HepG2 (cell line): ENCODE results near the gene ARVCF. TPM values are rescaled to one million over a fixed set of nuclear protein-coding genes. Genes with fewer than 3 reads are reported as not detected.

Source experiments
- ARNT2 ChIP-seq: sonication (generic); formaldehyde crosslinking; IDR thresholded peaks from 2 replicates; pipeline ENCODE4 v1.8.0; 2022; ENCODE audit warnings: mild to moderate bottlenecking, low read depth, missing genetic modification reagents, moderate library complexity
- FOXP1 ChIP-seq, 2 experiments: fragments of 450-650 bp in 1 of 2; IDR thresholded peaks; 2 replicates each; pipeline ENCODE4 v1.6.1; 2017 to 2018; ENCODE audit warnings: antibody characterized with exemption in 1 of 2
- HDAC6 ChIP-seq: fragments of 200-600 bp; sonication (generic); IDR thresholded peaks from 2 replicates; pipeline ENCODE4 v1.7.0; 2017; ENCODE audit warnings: mild to moderate bottlenecking, antibody characterized with exemption, low read length, low read depth
- ISL2 ChIP-seq: sonication (generic); formaldehyde crosslinking; IDR thresholded peaks from 2 replicates; pipeline ENCODE4 v1.5.0; 2020; ENCODE audit warnings: missing genetic modification reagents
- MED1 ChIP-seq: sonication (generic); formaldehyde crosslinking; IDR thresholded peaks from 2 replicates; pipeline ENCODE4 v1.4.0; 2020; ENCODE audit warnings: missing genetic modification reagents
- MEIS2 ChIP-seq: sonication (generic); formaldehyde crosslinking; IDR thresholded peaks from 2 replicates; pipeline ENCODE4 v1.9.0; 2021; ENCODE audit warnings: mild to moderate bottlenecking, missing genetic modification reagents
- MTF1 ChIP-seq: sonication (generic); formaldehyde crosslinking; IDR thresholded peaks from 2 replicates; pipeline ENCODE4 v1.5.0; 2020; ENCODE audit warnings: missing genetic modification reagents
- MTF2 ChIP-seq: sonication (generic); formaldehyde crosslinking; IDR thresholded peaks from 2 replicates; pipeline ENCODE4 v1.5.0; 2020; ENCODE audit warnings: missing genetic modification reagents, borderline replicate concordance
- RBFOX2 ChIP-seq: fragments of 200-400 bp; formaldehyde crosslinking; IDR thresholded peaks from 2 replicates; pipeline ENCODE4 v1.6.1; 2017; ENCODE audit warnings: low read depth, mild to moderate bottlenecking, low read length
- RBM39 ChIP-seq: fragments of 200-400 bp; formaldehyde crosslinking; IDR thresholded peaks from one replicate; pipeline ENCODE4 v1.6.1; 2018; ENCODE audit warnings: antibody characterized with exemption, mild to moderate bottlenecking, low read depth, low read length; ENCODE audit not compliant: poor library complexity, severe bottlenecking
- SAFB2 ChIP-seq: sonication (generic); formaldehyde crosslinking; IDR thresholded peaks from 2 replicates; pipeline ENCODE4 v1.5.1; 2020; ENCODE audit warnings: missing genetic modification reagents, low read depth, mild to moderate bottlenecking, borderline replicate concordance
- SRF ChIP-seq: IDR thresholded peaks from 2 replicates; pipeline ENCODE4 v1.6.1; 2011; ENCODE audit warnings: mild to moderate bottlenecking, low read depth, low read length, moderate library complexity
- ZNF143 ChIP-seq: sonication (generic); formaldehyde crosslinking; IDR thresholded peaks from 2 replicates; pipeline ENCODE4 v1.4.0; 2020; ENCODE audit warnings: missing genetic modification reagents
- ZNF260 ChIP-seq: sonication (generic); formaldehyde crosslinking; IDR thresholded peaks from 2 replicates; pipeline ENCODE4 v1.4.0; 2020; ENCODE audit warnings: missing genetic modification reagents, low read depth, mild to moderate bottlenecking, borderline replicate concordance
- ZNF326 ChIP-seq: sonication (generic); formaldehyde crosslinking; IDR thresholded peaks from 2 replicates; pipeline ENCODE4 v1.4.0; 2020; ENCODE audit warnings: missing genetic modification reagents, borderline replicate concordance
- ZNF501 ChIP-seq: sonication (generic); formaldehyde crosslinking; IDR thresholded peaks from 2 replicates; pipeline ENCODE4 v1.5.1; 2020; ENCODE audit warnings: mild to moderate bottlenecking, moderate library complexity, missing genetic modification reagents
- ZNF777 ChIP-seq: sonication (generic); formaldehyde crosslinking; IDR thresholded peaks from 2 replicates; pipeline ENCODE4 v1.4.0; 2020; ENCODE audit warnings: missing genetic modification reagents
- polyA plus RNA-seq, 8 experiments: library from polyadenylated mRNA; depleted of rRNA in 3 of 8; stranded (reverse) in 7 of 8; unstranded in 1 of 8; fragments of >200 nt; fragmentation: Illumina TruSeq in 4 of 8; extraction: Trizol in 4 of 8; gene quantifications; 2 replicates each; pipeline versions ENCODE4 v1.2.1 to v1.2.3, GENCODE V29; 2011 to 2016; ENCODE audit warnings: low read depth in 4 of 8, missing spikeins in 1 of 8, mixed read lengths in 1 of 8; ENCODE audit not compliant: insufficient read depth in 1 of 8
- total RNA-seq, 5 experiments: library from RNA; depleted of rRNA; stranded (reverse); fragments of >200 nt; fragmentation: Illumina TruSeq; extraction: Trizol; gene quantifications; 2 replicates each; pipeline ENCODE4 v1.2.3, GENCODE V29; 2016; ENCODE audit warnings: low read depth in 1 of 5
- TF ChIP-seq, protein P1 (sequence below): sonication (generic); formaldehyde crosslinking; IDR thresholded peaks from 2 replicates; pipeline ENCODE4 v1.4.0; 2020; ENCODE audit warnings: missing genetic modification reagents
- TF ChIP-seq, protein P2 (sequence below): fragments of 450-650 bp; IDR thresholded peaks from 2 replicates; pipeline ENCODE4 v1.6.1; 2017
- TF ChIP-seq, protein P3 (sequence below): sonication (generic); formaldehyde crosslinking; IDR thresholded peaks from 2 replicates; pipeline ENCODE4 v1.4.0; 2020; ENCODE audit warnings: mild to moderate bottlenecking, missing genetic modification reagents, borderline replicate concordance

ARVCF gene
- total and polyA plus RNA-seq, 2 of the 13 experiments (the other 11 are each of a cell fraction or from before 2014, with no cell fraction given), result 16.4 to 17.7 TPM

DNA sequence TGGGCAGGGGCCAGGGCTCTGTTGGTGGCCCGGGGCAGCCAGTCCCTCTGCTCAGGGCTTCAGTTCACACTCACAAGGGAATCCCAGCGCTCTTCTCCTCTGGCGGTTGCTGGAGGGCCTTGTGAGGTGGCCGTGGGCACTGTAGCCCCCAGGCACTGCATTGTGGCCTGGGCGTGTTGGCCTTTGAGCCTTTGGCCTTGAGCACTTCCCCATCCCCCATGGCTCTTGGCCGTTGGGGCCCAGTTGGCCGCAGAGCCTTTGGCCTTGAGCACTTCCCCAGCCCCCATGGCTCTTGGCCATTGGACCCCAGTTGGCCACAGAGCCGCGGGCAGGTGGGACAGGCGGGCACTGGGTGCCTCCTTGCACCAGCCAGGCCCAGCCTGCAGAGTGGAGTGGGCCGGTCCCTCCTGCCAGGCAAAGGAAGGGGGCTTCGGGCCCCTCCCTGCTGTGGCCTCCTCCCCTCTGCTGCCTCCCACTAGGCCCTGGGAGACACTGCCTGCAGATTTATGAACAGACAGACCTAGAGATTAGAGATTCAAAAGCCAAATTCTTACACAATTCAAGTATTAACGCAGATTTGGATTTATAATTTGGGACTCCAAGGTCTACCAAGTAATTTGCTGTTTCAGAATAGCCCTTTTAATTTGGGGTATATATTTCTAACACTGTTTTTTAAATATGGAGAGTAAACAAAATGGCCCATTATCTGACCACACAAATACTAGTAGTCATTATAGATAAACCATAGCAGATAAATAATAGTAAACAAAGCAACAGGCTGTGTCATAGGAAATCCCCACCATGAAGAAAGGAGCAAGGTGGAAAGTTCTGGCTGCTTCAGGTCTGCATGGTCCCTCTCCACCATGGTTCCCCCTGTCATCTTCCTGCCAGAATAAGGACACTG lies 56.8 kb downstream of the ARVCF start (continued):
- TF ChIP-seq FOXP1 (IDR thresholded peaks at IDR 0.05) (no peak), FOXP1 (CRISPR knock-in tag; IDR thresholded peaks at IDR 0.05) (0 out of 2 replicates have a peak, but pooled peaks have one; percentile 36), SAFB2 (peak; percentile 38; the same call in 1 of the 2 replicates), ZNF326 (CRISPR knock-in tag) (no peak), RBM39 (no peak), RBFOX2 (peak; percentile 91), ZNF143 (CRISPR knock-in tag) (no peak), ARNT2 (CRISPR knock-in tag) (0 out of 2 replicates have a peak, but pooled peaks have one; percentile 34), ZNF501 (CRISPR knock-in tag) (no peak; the same call in 1 of the 2 replicates), ISL2 (CRISPR knock-in tag) (no peak), SRF (no peak), MTF2 (CRISPR knock-in tag) (no peak), ZNF777 (CRISPR knock-in tag) (0 out of 2 replicates have a peak, but pooled peaks have one; percentile 20), ZNF260 (no peak), MEIS2 (CRISPR knock-in tag) (no peak), MTF1 (no peak), MED1 (peak; percentile 69), HDAC6 (no peak)
- TF ChIP-seq, protein P1, sequence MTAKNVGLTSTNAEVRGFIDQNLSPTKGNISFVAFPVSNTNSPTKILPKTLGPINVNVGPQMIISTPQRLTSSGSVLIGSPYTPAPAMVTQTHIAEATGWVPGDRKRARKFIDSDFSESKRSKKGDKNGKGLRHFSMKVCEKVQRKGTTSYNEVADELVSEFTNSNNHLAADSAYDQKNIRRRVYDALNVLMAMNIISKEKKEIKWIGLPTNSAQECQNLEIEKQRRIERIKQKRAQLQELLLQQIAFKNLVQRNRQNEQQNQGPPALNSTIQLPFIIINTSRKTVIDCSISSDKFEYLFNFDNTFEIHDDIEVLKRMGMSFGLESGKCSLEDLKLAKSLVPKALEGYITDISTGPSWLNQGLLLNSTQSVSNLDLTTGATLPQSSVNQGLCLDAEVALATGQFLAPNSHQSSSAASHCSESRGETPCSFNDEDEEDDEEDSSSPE (CRISPR knock-in tag), result peak; percentile 49; the same call in 1 of the 2 replicates
- TF ChIP-seq, protein P2, sequence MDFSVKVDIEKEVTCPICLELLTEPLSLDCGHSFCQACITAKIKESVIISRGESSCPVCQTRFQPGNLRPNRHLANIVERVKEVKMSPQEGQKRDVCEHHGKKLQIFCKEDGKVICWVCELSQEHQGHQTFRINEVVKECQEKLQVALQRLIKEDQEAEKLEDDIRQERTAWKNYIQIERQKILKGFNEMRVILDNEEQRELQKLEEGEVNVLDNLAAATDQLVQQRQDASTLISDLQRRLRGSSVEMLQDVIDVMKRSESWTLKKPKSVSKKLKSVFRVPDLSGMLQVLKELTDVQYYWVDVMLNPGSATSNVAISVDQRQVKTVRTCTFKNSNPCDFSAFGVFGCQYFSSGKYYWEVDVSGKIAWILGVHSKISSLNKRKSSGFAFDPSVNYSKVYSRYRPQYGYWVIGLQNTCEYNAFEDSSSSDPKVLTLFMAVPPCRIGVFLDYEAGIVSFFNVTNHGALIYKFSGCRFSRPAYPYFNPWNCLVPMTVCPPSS, result no peak
- TF ChIP-seq, protein P3, sequence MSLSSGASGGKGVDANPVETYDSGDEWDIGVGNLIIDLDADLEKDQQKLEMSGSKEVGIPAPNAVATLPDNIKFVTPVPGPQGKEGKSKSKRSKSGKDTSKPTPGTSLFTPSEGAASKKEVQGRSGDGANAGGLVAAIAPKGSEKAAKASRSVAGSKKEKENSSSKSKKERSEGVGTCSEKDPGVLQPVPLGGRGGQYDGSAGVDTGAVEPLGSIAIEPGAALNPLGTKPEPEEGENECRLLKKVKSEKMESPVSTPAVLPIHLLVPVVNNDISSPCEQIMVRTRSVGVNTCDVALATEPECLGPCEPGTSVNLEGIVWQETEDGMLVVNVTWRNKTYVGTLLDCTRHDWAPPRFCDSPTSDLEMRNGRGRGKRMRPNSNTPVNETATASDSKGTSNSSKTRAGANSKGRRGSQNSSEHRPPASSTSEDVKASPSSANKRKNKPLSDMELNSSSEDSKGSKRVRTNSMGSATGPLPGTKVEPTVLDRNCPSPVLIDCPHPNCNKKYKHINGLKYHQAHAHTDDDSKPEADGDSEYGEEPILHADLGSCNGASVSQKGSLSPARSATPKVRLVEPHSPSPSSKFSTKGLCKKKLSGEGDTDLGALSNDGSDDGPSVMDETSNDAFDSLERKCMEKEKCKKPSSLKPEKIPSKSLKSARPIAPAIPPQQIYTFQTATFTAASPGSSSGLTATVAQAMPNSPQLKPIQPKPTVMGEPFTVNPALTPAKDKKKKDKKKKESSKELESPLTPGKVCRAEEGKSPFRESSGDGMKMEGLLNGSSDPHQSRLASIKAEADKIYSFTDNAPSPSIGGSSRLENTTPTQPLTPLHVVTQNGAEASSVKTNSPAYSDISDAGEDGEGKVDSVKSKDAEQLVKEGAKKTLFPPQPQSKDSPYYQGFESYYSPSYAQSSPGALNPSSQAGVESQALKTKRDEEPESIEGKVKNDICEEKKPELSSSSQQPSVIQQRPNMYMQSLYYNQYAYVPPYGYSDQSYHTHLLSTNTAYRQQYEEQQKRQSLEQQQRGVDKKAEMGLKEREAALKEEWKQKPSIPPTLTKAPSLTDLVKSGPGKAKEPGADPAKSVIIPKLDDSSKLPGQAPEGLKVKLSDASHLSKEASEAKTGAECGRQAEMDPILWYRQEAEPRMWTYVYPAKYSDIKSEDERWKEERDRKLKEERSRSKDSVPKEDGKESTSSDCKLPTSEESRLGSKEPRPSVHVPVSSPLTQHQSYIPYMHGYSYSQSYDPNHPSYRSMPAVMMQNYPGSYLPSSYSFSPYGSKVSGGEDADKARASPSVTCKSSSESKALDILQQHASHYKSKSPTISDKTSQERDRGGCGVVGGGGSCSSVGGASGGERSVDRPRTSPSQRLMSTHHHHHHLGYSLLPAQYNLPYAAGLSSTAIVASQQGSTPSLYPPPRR, result no peak; the same call in 1 of the 2 replicates
